Stimulated activated CD4-positive, alpha-beta T cell treated with anti-CD3 and anti-CD28 coated beads, TNF-alpha, amount 100 ng/mL, for 1 hour (primary cell): ENCODE data around the gene HMG20A.

Experiments used
- DNase-seq, 3 donors: peaks; one replicate each; pipeline ENCODE4 v3.0.0-alpha.2; 2020; ENCODE audit warnings: low read depth in 3 of 3, low spot score in 1 of 3

Gene HMG20A

DNA sequence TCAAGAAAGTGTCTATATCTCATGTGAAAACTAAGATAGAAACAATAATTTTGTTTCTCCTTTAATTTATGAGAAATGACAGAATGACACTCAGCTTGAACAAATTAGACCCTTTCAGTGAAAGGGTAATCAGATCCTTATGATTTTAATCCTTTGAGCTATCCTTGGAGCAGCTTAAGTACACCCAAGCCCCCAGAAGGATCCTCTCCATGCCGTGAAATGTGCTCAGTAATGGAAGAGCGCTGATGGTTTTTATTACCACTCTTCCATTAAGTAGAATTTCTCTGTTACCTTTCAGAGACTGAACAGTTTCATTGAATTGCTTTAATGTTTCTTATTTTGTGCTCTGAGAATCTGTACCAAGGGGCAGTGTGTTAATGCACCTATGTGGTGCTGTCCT is 54.3 kb downstream of the HMG20A start:
- DNase-seq = no peak

DNA sequence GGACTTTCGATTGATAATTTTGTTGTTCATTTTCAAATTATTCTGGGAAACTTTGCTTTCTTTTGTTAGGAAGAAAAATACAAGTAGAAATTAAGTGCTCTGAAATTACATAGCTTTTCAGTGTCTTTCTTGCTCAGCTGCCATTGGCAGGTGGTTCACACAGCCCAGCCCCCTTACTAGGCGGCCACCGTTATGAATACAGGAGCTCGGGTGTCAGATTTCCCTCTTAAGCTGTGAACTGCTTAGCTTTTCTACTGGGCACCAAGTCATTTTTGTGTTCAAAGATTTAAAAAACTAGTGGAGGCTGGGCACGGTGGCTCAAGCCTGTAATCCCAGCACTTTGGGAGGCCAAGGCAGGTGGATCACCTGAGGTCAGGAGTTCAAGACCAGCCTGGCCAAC is 55.2 kb downstream of the HMG20A start:
- DNase-seq = no peak

DNA sequence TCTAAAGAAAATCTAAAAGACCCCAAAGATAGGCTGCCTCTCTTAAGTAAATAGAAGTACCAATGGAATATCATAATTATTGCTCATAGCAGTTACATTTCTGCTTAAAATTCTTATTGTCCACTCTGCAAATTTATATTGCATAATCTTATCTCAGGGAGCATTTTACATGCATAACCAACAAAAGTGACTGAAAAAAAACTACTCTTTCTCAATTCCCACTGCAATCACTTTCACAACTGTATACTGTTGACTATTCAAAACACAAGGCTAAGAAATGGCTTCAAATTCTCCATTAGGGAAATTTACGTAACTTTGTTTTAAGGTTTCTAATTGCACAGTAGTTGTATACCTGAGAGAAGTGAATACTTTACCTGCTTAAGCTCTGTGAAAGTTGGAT is 56.3 kb downstream of the HMG20A start:
- DNase-seq = no peak

DNA sequence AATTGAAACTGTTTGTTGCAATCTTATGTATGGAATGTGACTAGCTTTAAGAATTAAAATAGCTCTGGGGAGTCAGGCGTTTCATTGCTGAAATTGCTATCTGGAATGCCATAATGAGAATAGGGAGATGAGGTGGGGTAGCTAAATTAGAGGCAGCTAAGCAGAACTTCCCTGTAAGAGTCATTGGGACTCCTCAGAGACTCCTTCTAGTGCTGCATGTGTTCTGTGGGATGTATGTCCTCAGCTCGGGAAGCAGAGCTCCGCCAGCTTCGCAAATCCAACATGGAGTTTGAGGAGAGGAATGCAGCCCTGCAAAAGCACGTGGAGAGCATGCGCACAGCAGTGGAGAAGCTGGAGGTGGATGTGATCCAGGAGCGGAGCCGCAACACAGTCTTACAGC is 57.4 kb downstream of the HMG20A start:
- no peak for DNase-seq

DNA sequence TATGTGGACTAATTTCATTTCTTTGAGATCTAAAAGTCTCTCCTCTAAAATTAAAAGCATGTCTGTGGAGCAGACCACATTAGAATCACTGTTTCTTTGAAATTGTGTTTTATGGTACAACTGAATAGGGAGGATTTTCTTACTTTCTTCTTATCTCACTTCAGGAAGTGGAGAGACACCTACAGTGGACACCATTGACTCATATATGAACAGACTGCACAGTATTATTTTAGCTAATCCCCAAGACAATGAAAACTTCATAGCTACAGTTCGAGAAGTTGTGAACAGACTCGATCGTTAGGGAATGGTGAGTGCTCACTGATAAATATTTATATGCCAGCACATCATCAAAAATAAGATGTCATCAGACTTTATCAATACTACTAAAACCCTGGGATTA is 58.3 kb downstream of the HMG20A start:
- no peak for DNase-seq

DNA sequence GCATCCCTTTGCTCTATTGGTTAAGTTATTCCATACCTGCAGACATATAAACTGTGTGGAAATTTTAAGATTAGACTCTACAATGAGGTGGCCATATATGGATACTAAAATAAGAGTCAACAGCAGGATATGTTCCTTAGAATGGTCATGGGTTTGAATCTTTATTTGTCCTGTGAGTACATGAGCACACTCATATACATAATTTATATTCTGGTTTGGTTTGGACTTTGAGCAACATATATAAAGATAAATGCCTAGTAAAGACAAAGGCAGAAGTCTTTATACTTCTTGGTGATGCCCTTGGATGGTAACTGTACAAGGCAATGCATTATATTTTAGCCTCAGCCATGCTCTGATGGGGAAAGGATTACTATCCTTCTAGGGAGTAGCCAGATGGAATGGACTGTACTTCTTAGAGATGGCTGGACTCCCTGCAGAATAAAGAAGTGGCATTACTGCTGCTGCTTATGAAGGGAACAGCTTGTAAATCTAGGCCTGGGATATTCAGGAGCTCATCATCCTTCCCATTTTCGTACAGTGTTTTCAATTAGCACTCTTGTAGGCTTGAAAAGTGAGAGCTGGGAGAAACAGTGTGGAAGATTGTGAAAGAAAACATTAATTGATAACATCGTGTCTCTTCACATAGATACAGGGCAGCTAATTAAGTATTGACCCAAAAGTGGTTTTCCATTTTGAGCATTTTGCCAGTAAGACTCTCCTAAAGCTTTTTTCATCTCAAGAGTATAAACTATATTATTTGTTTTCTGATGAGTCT is 60.4 kb downstream of the HMG20A start:
- no peak for DNase-seq

DNA sequence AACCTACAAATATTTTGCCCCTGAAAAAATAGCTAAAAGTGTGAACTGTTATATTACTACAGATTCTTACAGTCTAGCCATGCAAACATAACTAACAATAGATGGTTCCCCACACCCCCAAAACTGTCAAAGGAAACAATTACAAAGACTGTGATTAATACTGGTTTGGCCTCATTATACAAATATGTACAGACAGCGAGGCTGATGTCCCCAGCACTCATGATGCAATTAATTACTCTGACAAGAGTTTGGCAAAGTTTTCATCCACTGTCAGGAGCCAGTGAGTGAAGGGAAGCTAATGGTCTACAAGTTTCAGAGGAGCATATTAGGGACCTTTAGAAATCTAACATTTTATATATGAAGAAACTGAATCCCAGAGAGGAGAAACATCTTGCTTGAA is 61.0 kb downstream of the HMG20A start:
- no peak for DNase-seq

DNA sequence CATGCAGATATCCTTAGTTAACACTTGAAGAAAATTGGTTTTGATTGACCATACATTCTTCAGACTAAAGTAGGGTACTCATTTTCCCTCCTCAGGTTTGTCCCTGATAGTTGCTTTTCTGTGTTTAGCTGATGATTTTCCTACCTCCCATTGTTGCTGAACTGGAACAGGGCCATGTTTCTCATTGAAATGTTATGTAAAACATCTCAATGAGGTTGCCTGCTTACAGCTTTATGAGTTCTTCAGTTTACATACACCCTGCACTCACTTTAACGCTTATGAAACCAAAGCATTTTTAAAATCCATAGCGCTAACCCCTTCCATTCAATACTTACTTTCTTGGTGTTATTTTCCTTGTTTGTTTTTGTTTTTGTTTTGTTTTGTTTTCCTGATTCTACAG is 61.9 kb downstream of the HMG20A start:
- no peak for DNase-seq

DNA sequence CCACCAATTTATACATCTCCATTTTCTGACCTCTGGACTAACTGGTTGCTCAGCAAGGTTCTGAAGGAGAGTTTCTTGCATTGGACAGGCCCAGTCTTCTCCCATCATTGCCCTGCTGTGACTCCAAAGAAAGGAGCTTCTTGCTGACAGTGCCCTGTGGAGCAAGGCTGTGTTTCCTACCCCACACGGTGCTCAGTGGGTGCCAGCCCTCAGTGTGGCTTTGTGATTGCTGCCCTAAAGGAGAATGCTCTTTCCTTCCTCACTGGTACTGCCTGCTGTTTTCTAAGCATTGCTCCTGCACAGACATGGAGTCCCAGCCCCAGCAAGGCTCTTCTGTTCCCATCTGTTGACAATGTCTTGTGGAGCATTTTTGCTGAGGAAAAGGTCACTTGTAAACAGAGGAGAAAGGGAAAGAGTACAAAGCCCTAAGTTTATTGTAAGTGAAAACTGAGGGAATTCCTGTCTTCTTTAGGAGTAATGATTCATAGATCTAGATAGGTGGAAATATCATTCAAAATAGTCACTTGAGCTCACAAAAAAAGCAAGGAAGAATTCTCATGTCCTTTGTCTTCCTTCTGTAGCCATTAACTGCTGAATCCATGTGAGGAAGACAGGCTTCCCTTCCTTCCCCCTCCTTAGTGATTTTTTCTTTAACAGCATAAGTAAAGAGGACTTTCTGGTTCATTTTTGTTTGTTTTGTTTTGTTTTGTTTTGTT is 62.9 kb downstream of the HMG20A start:
- DNase-seq = no peak

DNA sequence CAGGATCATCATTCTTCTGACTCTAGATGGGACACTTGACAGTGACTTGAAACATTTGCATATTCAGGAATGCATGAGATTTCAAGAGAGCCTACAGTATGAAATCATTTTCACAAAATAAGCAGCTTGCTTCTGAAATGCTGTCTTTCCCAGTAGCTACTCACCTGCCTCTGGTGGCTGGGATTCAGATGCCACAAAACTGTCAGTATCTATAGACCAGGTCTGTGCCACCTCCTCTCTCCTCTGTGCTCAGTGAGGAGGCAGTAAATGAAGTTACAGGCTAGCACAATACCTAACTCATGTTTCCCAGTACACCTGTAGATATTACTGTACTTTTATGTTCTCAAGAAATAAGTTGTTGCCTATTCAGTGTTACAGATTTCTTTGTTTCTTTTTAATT is 64.3 kb downstream of the HMG20A start:
- no peak for DNase-seq

DNA sequence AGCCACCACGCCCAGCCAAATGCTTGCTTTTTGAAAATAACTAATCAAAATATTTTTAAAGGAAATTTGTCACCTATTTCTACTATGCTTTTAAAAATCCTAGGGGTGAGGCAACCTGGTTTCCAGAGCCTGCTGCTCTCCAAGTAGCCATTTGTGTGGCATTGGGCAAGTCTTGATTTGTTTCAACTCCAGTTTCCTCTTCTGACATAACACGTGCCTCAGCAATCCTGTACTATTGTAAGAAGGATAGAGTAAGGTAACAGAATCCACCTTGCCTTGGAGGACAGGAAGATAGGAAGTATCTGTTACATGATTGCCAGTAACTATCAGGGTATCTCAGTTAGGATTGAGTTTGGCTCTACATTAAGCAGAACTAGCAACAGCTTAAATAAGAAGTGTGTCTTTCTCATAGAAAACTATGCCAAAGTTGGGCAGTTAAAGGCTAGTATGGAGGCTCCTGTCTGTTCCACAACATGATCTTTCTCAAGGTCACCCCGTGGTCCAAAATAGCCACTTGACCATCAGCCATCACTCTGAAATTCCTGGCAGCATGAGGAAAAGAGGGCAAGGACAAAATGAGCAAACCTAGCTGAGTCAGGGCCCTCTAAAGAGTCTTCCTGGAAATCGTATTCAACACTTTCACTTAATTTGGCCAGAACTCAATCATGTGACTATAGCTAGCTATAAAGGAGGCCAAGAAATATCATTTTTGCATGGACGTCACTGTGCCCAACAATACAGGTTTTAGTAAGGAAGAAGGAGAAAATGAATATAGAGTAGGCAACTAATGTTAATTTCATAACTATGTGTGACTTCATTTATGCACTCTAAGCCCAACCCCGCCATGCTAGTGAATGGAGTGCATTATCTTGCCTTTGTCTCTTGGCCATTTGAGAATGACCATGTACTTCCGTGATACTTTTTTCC is 66.1 kb downstream of the HMG20A start:
- DNase-seq = no peak

DNA sequence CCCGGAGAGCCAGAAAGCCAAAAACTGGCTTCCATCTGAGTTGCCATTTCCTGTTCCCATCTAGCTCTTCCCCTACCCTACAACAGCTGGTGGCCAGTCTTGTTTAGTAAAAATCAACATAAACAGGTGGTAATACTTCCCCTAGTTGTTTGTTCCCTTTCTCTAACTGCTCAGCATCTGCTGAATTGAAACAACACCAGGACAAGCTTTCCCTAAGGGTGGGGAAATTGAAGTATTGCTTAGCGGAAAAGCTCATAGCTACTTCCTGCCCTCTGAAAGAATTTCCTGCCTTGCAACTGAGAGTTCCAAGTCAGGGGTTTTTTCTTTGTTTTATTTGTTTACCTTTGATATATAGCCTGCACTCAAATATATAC is 66.8 kb downstream of the HMG20A start:
- no peak for DNase-seq

DNA sequence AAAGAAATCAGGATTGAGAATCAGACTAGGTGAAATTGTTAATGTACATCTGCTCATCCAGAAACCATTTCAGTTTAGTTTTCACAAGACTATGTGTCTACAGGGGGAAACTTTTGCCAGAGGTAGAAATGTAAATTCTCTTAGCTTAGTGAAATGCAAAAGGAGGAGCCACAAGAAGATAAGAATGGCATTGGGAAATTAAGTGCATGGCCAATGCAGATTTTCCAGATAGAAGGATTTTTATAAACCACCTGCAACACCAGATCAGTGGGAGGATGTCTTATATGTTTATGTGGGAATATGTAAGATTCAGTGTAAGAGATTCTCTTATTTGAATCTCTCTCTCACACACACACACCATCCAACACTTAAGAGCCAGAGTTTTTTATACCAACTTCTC is 67.2 kb downstream of the HMG20A start:
- DNase-seq = no peak

DNA sequence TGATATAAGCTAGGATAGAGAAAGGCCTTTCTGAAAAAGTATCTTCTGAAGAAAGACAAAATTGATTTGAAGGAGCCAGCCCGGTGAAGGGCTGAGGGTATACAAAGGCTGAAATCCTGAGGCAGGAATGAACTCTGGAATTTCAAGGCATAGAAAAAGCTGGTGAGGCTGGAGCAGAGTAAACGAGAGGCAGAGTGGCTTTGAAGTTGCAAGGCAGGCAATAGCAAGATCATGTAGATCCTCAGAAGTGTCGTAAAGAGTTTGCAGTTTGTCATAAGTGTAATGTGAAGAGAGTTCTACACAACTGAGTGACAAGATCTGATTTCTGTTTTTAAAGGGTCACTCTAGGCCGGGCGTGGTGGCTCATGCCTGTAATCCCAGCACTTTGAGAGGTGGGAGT is 69.0 kb downstream of the HMG20A start:
- DNase-seq = no peak

DNA sequence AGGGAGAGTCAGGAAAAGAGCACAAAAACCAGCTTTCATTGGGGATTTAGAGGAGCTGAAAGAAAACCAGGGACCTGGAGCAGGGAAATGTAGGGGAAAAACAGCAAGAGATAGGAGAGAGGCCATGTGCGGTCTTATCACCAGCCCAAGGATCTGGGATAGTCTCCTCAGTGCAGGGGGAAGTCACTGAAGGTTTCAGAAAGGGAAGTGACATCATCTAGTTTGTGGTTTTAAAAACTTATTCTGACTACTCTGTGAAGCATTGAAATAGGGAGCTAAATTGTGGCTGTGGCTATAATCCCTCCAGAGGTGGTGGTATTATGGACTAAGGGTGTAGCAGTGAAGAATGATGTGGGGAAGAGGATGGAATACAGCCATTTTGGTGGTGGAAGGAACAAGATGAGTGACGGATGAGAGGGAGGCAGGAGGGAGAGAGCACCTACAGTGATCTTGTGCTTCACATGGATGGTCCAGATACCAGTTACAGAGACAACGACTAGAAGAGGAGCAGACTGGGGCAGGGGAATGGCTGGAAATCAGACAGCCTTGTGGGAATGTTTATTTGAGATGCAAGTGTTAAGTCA is 72.7 kb downstream of the HMG20A start:
- no peak for DNase-seq

DNA sequence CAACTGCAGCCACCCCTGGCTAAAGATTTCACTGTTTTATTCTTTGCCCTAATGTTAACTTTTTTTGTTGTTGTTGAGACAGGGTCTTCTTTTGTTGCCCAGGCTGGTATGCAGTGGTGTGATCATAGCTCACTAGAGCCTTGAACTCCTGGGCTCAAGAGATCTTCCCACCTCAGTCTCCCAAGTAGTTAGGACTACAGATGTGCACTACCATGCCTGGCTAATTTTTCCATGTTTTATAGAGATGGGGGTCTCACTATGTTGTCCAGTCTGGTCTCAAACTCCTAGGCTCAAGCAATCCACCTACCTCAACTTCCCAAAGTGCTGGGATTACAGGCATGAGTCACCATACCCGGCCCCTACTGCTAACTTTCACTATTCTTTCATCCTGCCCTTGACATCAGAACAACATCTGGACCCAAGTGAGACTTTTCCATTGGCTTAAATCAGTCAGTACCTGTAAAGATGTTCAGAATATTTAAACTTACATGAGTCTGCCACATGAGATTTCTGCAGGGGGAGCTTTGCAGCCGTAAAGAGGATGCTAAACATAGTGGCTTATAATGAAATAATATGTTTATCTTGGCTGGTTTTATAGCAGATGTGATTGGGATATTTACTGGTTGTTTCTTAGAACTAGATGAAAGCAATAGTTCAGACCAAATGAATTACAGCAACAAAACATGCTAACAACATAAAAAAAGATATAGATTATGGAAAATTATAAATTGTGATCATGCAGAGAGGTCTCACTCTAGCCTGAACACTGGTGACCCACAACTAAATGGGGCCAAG is 73.6 kb downstream of the HMG20A start:
- DNase-seq = no peak

DNA sequence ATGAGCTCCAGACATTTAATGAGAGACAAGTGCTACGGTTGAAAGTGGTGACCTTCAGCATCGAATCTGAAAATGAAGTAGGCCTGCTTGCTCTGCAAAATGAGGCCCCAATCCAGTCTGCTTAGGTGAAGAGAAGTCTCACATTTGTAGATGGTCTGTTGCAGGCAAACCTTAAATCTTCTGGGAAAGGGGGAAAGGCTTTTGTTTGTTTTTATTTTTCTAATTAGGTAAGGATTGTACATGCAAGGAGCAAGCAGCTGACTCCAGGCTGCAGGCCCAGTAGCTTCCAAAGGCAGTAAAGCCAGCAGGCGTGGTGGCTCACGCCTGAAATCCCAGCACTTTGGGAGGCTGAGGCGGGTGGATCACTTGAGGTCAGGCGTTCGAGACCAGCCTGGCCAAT is 74.3 kb downstream of the HMG20A start:
- no peak for DNase-seq

DNA sequence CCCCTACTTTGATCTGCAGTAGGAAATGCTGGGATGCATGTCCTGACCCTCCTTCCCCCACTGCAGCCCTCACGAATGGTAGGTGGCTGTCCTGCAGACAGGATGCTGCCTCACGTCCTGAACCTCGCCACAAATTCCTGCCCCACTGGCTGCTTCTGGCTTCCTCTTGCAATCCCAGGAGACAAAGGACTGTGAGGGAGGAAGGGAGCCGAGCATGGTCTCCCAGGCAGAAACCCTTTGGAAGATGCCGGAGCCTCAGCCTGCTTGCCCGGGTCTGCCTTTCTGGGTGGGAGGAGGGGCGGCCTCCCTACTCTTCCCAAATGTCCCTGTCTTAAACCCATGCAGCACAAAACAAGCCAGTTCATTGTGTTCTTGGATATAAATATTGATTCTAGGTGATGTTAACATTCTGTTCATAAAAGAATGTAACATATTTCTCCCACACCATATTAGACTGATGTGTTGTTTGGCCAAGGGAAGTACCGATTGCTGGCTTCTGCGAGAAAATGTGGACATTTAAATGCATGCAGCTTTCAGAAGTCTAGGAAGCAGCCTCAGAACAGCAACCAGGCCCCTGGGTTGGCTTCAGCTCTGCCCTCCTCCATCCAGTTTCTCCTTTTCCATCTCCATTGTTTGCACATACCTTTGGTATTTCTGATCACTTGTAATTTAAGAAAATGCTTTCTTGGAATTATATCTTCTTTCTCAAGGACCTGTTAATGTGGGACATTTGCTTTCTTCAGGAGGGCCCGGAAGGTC is 75.3 kb downstream of the HMG20A start:
- DNase-seq = no peak

DNA sequence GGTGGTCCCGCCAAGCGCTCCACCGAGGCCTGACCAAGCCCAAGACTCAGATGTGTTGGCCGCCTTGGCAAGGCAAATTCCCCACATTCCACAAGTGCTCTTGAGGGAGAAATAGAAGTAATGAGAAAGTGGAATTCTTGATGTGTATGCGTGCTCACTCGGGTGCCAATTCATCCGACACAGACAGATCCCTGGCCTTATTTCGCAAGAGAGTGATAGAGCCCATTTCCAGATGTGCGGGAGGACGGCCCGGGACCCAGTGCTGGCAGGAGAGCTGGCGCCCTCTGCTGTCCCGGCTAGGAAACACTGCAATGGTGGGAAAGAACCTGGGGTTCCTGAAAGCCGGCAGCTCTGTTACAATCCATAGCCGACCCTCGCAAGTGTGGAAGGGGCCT is 76.0 kb downstream of the HMG20A start:
- DNase-seq = peak; percentile 6 to 63 (median 43)
